DND-41 (cell line): ENCODE data around the gene KSR1.

Experiments
- ATAC-seq: fragments of 200-7000 bp; cut with Tn5 transposase; 3 replicates; pipeline ENCODE4 v1.9.1; 2021; ENCODE audit warnings: low read depth; ENCODE audit not compliant: insufficient read depth
- DNase-seq: peaks from one replicate; pipeline ENCODE4 v3.0.0-alpha.2; 2020
- H2AFZ ChIP-seq: 2 replicates; pipeline ENCODE4 v1.6.0; 2012; ENCODE audit warnings: low read depth, low read length
- H3K27ac ChIP-seq: 2 replicates; pipeline ENCODE4 v1.5.1; 2012; ENCODE audit warnings: low read length, inconsistent platforms
- H3K27me3 ChIP-seq: fragments of 200-600 bp; sonication (generic); 2 replicates; pipeline ENCODE4 v1.6.0; 2012; ENCODE audit warnings: low read length, mild to moderate bottlenecking, inconsistent platforms; ENCODE audit not compliant: insufficient read depth, poor library complexity
- H3K36me3 ChIP-seq: 2 replicates; pipeline ENCODE4 v1.5.1; 2012; ENCODE audit warnings: low read length, inconsistent platforms; ENCODE audit not compliant: insufficient read depth
- H3K4me1 ChIP-seq: 2 replicates; pipeline ENCODE4 v1.5.1; 2012; ENCODE audit warnings: mild to moderate bottlenecking, low read length; ENCODE audit not compliant: insufficient read depth
- H3K4me2 ChIP-seq: 2 replicates; pipeline ENCODE4 v1.6.0; 2012; ENCODE audit warnings: mild to moderate bottlenecking, moderate library complexity, low read length, inconsistent platforms; ENCODE audit not compliant: insufficient read depth
- H3K4me3 ChIP-seq, 2 experiments: fragments of 200-600 bp in 1 of 2; shearing (Covaris generic) in 1 of 2; 2 replicates each; pipeline ENCODE4 v1.5.1; 2012 to 2016; ENCODE audit warnings: inconsistent platforms in 2 of 2, low read length in 2 of 2, mild to moderate bottlenecking in 2 of 2, low read depth in 1 of 2, moderate library complexity in 1 of 2
- H3K79me2 ChIP-seq: 2 replicates; pipeline ENCODE4 v1.6.0; 2012; ENCODE audit warnings: low read length, inconsistent platforms; ENCODE audit not compliant: insufficient read depth
- H3K9ac ChIP-seq: 2 replicates; pipeline ENCODE4 v1.6.0; 2012; ENCODE audit warnings: low read depth, mild to moderate bottlenecking, inconsistent platforms, low read length, moderate library complexity
- H3K9me3 ChIP-seq: 2 replicates; pipeline ENCODE4 v1.5.1; 2012; ENCODE audit warnings: low read length, moderate library complexity, mild to moderate bottlenecking, inconsistent platforms; ENCODE audit not compliant: insufficient read depth, severe bottlenecking
- H4K20me1 ChIP-seq: 2 replicates; pipeline ENCODE4 v1.6.0; 2012; ENCODE audit warnings: low read length; ENCODE audit not compliant: insufficient read depth
- EZH2 ChIP-seq: IDR thresholded peaks from 3 replicates; pipeline ENCODE4 v1.6.1; 2012; ENCODE audit warnings: borderline replicate concordance, low read depth, mild to moderate bottlenecking, moderate library complexity, low read length, inconsistent platforms; ENCODE audit not compliant: severe bottlenecking
- TF ChIP-seq, protein P1 (sequence below): IDR thresholded peaks from 2 replicates; pipeline ENCODE4 v1.5.1; 2012; ENCODE audit warnings: borderline replicate concordance, low read length, moderate library complexity, mild to moderate bottlenecking; ENCODE audit not compliant: poor library complexity, severe bottlenecking; ENCODE audit errors: extremely low read depth

The KSR1 gene

DNA sequence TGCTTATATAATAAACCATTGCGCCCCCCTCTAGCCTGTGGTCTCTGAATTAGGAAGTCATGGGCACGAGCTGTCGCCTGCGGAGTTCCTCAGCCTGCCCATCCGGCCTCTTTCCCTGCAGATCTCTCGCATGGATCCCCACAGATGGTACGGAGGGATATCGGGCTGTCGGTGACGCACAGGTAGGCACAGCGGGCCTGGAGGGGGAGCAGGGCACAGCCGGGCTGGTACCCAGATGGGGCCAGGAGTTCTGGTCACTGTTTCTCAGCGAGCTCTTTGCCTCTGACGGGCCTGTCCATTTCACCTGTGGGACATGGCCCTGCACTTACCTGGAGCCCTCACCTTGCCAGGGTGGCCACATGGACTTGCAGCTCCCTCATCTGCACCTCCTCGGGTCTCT lies 132.1 kb downstream of the KSR1 start:
- no peaks in the 10 kb centered on the region for H3K79me2 ChIP-seq
- H4K20me1 ChIP-seq = no peaks in the 10 kb centered on the region
- no peaks in the 10 kb centered on the region for H3K4me1 ChIP-seq
- H3K9me3 ChIP-seq = no peaks in the 10 kb centered on the region
- no peak for DNase-seq
- H3K27ac ChIP-seq = no peak overlapping the region
- no peak overlapping the region for H3K9ac ChIP-seq
- no peak overlapping the region for H3K4me2 ChIP-seq
- no peak for ATAC-seq
- no peaks in the 10 kb centered on the region for H3K27me3 ChIP-seq
- no peak overlapping the region for H2AFZ ChIP-seq
- TF ChIP-seq, protein P1, sequence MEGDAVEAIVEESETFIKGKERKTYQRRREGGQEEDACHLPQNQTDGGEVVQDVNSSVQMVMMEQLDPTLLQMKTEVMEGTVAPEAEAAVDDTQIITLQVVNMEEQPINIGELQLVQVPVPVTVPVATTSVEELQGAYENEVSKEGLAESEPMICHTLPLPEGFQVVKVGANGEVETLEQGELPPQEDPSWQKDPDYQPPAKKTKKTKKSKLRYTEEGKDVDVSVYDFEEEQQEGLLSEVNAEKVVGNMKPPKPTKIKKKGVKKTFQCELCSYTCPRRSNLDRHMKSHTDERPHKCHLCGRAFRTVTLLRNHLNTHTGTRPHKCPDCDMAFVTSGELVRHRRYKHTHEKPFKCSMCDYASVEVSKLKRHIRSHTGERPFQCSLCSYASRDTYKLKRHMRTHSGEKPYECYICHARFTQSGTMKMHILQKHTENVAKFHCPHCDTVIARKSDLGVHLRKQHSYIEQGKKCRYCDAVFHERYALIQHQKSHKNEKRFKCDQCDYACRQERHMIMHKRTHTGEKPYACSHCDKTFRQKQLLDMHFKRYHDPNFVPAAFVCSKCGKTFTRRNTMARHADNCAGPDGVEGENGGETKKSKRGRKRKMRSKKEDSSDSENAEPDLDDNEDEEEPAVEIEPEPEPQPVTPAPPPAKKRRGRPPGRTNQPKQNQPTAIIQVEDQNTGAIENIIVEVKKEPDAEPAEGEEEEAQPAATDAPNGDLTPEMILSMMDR = no peak
- no peak for TF ChIP-seq EZH2
- H3K4me3 ChIP-seq = no peak overlapping the region
- H3K36me3 ChIP-seq = no peaks in the 10 kb centered on the region

DNA sequence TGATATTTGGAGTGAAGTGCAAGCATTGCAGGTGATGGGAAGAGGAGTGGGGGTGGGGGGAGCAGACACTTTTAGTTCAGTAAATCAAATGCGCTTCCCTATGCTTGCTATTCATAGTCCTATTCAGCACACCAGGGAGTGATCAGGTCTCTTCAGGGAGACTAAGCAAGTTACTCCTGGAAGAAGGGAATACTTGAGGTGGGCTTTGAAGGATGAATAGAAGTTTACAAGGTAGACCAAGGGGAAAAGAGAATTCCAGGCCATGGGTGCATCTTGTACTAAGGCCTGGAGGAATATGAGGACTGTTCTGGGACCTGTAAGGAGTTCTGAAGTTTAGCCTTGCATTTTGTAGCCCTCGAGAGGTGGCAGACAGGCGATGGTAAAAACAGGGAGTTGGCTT lies 134.6 kb downstream of the KSR1 start:
- H3K36me3 ChIP-seq = no peaks in the 10 kb centered on the region
- no peak for TF ChIP-seq EZH2
- TF ChIP-seq, protein P1 = no peak
- ATAC-seq = no peak

DNA sequence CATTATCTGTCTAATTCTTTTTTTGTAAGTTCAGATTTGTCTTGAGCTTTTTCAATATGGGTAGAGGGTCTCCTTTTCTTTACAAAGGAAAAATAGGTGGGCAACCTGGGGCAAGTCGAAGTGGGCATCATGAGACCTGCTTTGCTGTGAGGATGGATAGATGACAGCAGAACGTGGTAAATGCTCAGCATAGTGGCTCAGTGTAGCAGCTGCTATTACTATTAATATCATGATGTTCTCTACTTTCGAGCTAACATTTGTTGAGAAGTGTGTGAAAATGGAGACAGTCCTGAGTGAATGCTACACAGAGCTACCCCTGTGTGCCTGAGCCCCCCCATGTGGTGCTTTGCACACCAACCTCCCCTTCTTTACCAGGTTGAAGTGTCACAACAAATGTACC lies 135.7 kb downstream of the KSR1 start:
- TF ChIP-seq EZH2 = no peak
- TF ChIP-seq, protein P1 = no peak
- no peak overlapping the region for H3K9ac ChIP-seq
- no peak overlapping the region for H3K27ac ChIP-seq
- DNase-seq (no peak), ATAC-seq (no peak)
- no peaks in the 10 kb centered on the region for H3K9me3 ChIP-seq
- H3K4me3 ChIP-seq = no peak overlapping the region
- H3K79me2 ChIP-seq = no peaks in the 10 kb centered on the region
- H2AFZ ChIP-seq = no peak overlapping the region
- no peaks in the 10 kb centered on the region for H3K36me3 ChIP-seq
- H3K27me3 ChIP-seq = no peaks in the 10 kb centered on the region
- H3K4me1 ChIP-seq = no peaks in the 10 kb centered on the region
- no peak overlapping the region for H3K4me2 ChIP-seq
- H4K20me1 ChIP-seq = no peaks in the 10 kb centered on the region

More for the DNA sequence above, 134.6 kb downstream of the KSR1 start:
- no peak overlapping the region for H3K4me3 ChIP-seq
- H4K20me1 ChIP-seq = no peaks in the 10 kb centered on the region
- H3K9ac ChIP-seq = no peak overlapping the region
- no peaks in the 10 kb centered on the region for H3K79me2 ChIP-seq
- H3K9me3 ChIP-seq = no peaks in the 10 kb centered on the region
- H3K4me1 ChIP-seq = no peaks in the 10 kb centered on the region
- no peak overlapping the region for H3K27ac ChIP-seq
- no peak for DNase-seq
- no peak overlapping the region for H3K4me2 ChIP-seq
- no peak overlapping the region for H2AFZ ChIP-seq
- no peaks in the 10 kb centered on the region for H3K27me3 ChIP-seq

DNA sequence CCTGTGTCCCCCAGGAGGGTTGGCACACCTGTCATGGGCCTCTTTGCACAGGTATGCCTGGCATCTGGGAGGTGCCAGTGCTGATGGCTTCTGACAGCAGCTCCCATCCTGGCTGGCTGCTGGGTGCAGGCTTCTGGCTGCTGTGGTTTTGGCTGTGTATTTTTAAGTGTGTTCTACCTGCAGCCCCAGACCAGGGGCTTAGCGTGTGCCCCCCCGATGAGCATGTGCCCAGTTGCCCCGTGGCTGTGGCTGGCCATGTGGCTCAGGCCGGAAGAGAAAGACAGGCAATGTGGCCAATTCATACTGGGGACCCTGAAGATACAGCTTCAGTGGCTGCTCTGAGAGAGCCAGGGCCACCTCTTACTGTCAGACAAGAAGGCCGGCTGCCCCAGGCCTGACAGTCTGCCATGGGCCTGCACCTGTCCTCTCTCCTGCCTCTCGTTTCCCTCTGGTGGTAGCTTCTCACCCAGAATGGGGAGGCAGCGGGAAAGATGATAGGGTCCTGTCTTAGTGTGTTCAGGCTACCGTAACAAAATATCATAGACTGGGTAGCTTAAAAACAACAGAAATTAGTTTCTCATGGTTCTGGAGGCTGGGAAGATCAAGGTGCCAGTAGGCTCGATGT lies 137.1 kb downstream of the KSR1 start:
- Histone ChIP-seq H3K79me2 (no peaks in the 10 kb centered on the region), H4K20me1 (no peaks in the 10 kb centered on the region), H3K27me3 (no peaks in the 10 kb centered on the region), H3K4me3 (no peak overlapping the region), H2AFZ (no peak overlapping the region), H3K36me3 (no peaks in the 10 kb centered on the region), H3K9me3 (no peaks in the 10 kb centered on the region), H3K9ac (no peak overlapping the region), H3K4me2 (no peak overlapping the region), H3K4me1 (no peaks in the 10 kb centered on the region), H3K27ac (no peak overlapping the region)
- TF ChIP-seq, protein P1 = no peak
- no peak for TF ChIP-seq EZH2
- ATAC-seq = no peak
- no peak for DNase-seq
